NT2/D1 (cell line): ENCODE results near the gene NEGR1.
"Not testable (repeated sequence)": the region's sequence is repeated elsewhere in the genome, so short reads cannot be mapped to it uniquely, and the experiment has no call there.

ENCODE experiments used
- DNase-seq: peaks from one replicate; pipeline ENCODE4 v3.0.0-alpha.2; 2011; ENCODE audit warnings: low read depth, low spot score
- H3K27me3 ChIP-seq: 2 replicates; pipeline ENCODE4 v1.6.0; 2011; ENCODE audit warnings: mild to moderate bottlenecking; ENCODE audit not compliant: insufficient read length, insufficient read depth
- H3K36me3 ChIP-seq: 2 replicates; pipeline ENCODE4 v1.6.1; 2011; ENCODE audit warnings: mild to moderate bottlenecking, low read length, mixed read lengths; ENCODE audit not compliant: insufficient read depth, insufficient read length
- H3K4me1 ChIP-seq: 2 replicates; pipeline ENCODE4 v1.5.1; 2011; ENCODE audit not compliant: insufficient read depth, insufficient read length
- H3K4me3 ChIP-seq: 2 replicates; pipeline ENCODE4 v1.5.1; 2011; ENCODE audit warnings: low read depth; ENCODE audit not compliant: insufficient read length
- H3K9ac ChIP-seq: 2 replicates; pipeline ENCODE4 v1.6.0; 2011; ENCODE audit warnings: low read depth; ENCODE audit not compliant: insufficient read length
- H3K9me3 ChIP-seq: 2 replicates; pipeline ENCODE4 v1.5.1; 2011; ENCODE audit warnings: mild to moderate bottlenecking, low read length; ENCODE audit not compliant: insufficient read depth
- SUZ12 ChIP-seq: IDR thresholded peaks from 2 replicates; pipeline ENCODE4 v1.6.1; 2011; ENCODE audit not compliant: insufficient read length, insufficient read depth; ENCODE audit errors: extremely low read depth
- YY1 ChIP-seq: IDR thresholded peaks from 2 replicates; pipeline ENCODE4 v1.6.1; 2011; ENCODE audit not compliant: insufficient read length, insufficient read depth
- ZNF274 ChIP-seq: IDR thresholded peaks from 2 replicates; pipeline ENCODE4 v1.6.1; 2011; ENCODE audit warnings: mild to moderate bottlenecking, low read depth, low read length

The NEGR1 gene

DNA sequence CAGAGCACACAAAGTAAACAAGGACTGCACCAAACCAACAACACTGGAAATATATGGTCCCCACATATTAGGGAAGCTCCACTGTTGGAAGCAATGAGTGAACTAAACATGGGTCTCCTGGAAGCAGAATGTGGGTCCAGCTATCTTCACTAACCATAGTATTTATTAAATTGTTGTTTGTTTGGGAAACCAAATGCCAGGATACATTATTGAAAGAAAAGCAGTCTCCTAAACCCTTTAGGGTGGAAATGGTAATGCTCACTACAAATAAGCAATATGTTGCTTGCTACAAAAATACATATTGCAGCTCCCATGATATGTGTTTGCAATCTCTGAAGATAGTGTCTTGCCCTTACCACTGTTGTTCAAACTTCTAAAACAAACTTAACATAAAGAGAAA, 2.2 kb downstream of the NEGR1 start:
- Histone ChIP-seq H3K9ac (no peak overlapping the region), H3K4me3 (no peak overlapping the region), H3K36me3 (no peaks in the 10 kb centered on the region), H3K27me3 (peaks cover 30% of the 10 kb centered on the region), H3K4me1 (peaks cover 2% of the 10 kb centered on the region), H3K9me3 (no peaks in the 10 kb centered on the region)
- no peak for DNase-seq
- TF ChIP-seq YY1 (no peak), ZNF274 (no peak), SUZ12 (no peak)

GRCh38 chr1:72278461-72278860, 3.9 kb downstream of the NEGR1 start:
- DNase-seq, result no peak
- Histone ChIP-seq H3K36me3 (no peaks in the 10 kb centered on the region), H3K4me3 (no peak overlapping the region), H3K9me3 (no peaks in the 10 kb centered on the region), H3K27me3 (peaks cover 25% of the 10 kb centered on the region), H3K4me1 (peaks cover 2% of the 10 kb centered on the region), H3K9ac (no peak overlapping the region)
- no peak for TF ChIP-seq ZNF274
- TF ChIP-seq SUZ12, result no peak
- no peak for TF ChIP-seq YY1

- no peak for TF ChIP-seq ZNF274
- TF ChIP-seq SUZ12, result no peak
- H3K9ac ChIP-seq, result no peak overlapping the region
- no peaks in the 10 kb centered on the region for H3K4me1 ChIP-seq
- H3K4me3 ChIP-seq, result no peak overlapping the region
- no peak for DNase-seq
- no peaks in the 10 kb centered on the region for H3K9me3 ChIP-seq
- no peaks in the 10 kb centered on the region for H3K36me3 ChIP-seq
- no peaks in the 10 kb centered on the region for H3K27me3 ChIP-seq
Observed at GRCh38 chr1:72271555-72272085, 10.7 kb downstream of the NEGR1 start.

- Histone ChIP-seq H3K4me1 (no peaks in the 10 kb centered on the region), H3K36me3 (no peaks in the 10 kb centered on the region), H3K9ac (no peak overlapping the region), H3K27me3 (no peaks in the 10 kb centered on the region), H3K9me3 (no peaks in the 10 kb centered on the region), H3K4me3 (no peak overlapping the region)
- no peak for TF ChIP-seq YY1
- TF ChIP-seq SUZ12, result no peak
- DNase-seq, result no peak
Observed at GRCh38 chr1:72262735-72263134, 19.6 kb downstream of the NEGR1 start.

- no peak overlapping the region for H3K9ac ChIP-seq
- no peaks in the 10 kb centered on the region for H3K9me3 ChIP-seq
- H3K27me3 ChIP-seq, result no peaks in the 10 kb centered on the region
- no peaks in the 10 kb centered on the region for H3K4me1 ChIP-seq
- no peak for TF ChIP-seq YY1
- no peak for TF ChIP-seq SUZ12
- no peak for TF ChIP-seq ZNF274
- no peak overlapping the region for H3K4me3 ChIP-seq
- no peak for DNase-seq
- no peaks in the 10 kb centered on the region for H3K36me3 ChIP-seq
Observed at GRCh38 chr1:72253132-72253531, 29.2 kb downstream of the NEGR1 start.

- H3K4me1 ChIP-seq, result no peaks in the 10 kb centered on the region
- H3K9me3 ChIP-seq, result 0 out of 2 replicates have a peak, but pooled peaks cover 1% of the 10 kb centered on the region
- no peaks in the 10 kb centered on the region for H3K36me3 ChIP-seq
- DNase-seq, result no peak
- TF ChIP-seq YY1 (no peak), ZNF274 (no peak), SUZ12 (no peak)
- H3K4me3 ChIP-seq, result no peak overlapping the region
- no peaks in the 10 kb centered on the region for H3K27me3 ChIP-seq
- H3K9ac ChIP-seq, result no peak overlapping the region
Observed at GRCh38 chr1:72241397-72241796, 40.9 kb downstream of the NEGR1 start.

DNA sequence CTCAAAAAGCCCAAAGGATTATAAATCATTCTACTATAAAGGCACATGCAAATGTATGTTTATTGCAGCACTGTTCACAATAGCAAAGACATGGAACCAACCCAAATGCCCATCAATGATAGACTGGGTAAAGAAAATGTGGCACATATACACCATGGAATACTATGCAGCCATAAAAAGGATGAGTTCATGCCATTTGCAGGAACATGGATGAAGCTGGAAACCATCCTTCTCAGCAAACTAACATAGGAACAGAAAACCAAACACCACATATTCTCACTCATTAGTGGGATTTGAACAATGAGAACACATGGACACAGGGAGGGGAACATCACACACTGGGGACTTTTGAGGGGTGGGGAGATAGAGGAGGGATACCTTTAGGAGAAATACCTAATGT, 46.4 kb downstream of the NEGR1 start:
- H3K4me1 ChIP-seq, DNase-seq, H3K4me3 ChIP-seq, H3K9me3 ChIP-seq, H3K9ac ChIP-seq, H3K27me3 ChIP-seq, H3K36me3 ChIP-seq: not testable (repeated sequence)

GRCh38 chr1:72235062-72235461, 47.3 kb downstream of the NEGR1 start:
- TF ChIP-seq ZNF274 (no peak), SUZ12 (no peak), YY1 (no peak)
- Histone ChIP-seq H3K4me1 (no peaks in the 10 kb centered on the region), H3K9me3 (no peaks in the 10 kb centered on the region), H3K27me3 (no peaks in the 10 kb centered on the region), H3K36me3 (no peaks in the 10 kb centered on the region), H3K4me3 (no peak overlapping the region), H3K9ac (no peak overlapping the region)
- no peak for DNase-seq
